Measurements from ENCODE around the gene KIF5A.

DNA sequence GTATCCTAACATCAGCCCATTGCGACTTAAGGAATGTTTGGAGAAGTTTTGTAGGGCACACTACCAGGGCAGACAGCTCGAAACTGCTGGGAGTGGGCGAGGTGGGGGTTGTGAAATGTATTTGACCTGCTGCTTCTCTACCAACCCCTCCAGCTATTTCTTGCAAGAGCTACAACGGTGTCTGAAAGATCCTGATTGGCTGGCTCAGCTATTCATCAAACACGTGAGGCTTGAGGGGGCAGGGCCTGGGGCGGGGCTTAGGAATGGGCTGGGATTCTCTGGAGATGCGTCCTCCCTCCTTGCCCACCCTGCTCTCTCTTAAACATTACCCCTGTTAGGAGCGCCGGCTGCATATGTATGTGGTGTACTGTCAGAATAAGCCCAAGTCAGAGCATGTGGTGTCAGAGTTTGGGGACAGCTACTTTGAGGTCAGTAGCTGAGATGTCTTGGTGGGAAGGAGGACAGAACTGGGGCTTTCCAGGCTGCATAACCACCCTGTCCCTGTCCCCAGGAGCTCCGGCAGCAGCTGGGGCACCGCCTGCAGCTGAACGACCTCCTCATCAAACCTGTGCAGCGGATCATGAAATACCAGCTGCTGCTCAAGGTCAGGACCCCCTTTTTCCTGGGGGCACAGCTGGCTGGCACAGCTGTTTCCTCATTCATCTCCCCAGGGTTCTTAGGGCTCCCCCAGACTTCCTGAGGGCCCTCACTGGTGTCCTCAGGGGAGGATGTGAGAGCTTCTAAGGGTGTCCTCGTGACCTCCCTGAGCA lies 64.5 kb downstream of the KIF5A start:
- TF ChIP-seq, protein P1, sequence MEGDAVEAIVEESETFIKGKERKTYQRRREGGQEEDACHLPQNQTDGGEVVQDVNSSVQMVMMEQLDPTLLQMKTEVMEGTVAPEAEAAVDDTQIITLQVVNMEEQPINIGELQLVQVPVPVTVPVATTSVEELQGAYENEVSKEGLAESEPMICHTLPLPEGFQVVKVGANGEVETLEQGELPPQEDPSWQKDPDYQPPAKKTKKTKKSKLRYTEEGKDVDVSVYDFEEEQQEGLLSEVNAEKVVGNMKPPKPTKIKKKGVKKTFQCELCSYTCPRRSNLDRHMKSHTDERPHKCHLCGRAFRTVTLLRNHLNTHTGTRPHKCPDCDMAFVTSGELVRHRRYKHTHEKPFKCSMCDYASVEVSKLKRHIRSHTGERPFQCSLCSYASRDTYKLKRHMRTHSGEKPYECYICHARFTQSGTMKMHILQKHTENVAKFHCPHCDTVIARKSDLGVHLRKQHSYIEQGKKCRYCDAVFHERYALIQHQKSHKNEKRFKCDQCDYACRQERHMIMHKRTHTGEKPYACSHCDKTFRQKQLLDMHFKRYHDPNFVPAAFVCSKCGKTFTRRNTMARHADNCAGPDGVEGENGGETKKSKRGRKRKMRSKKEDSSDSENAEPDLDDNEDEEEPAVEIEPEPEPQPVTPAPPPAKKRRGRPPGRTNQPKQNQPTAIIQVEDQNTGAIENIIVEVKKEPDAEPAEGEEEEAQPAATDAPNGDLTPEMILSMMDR (IDR thresholded peaks at IDR 0.05) = no peak
- no peak for TF ChIP-seq POLR2A (IDR thresholded peaks at IDR 0.05)

Data from Peyer's patch (tissue), 4 donors.